HCT116 (cell line): ENCODE results near the gene VMAC.

Source experiments
- EZH2 ChIP-seq: fragments of 200-600 bp; sonication (generic); IDR thresholded peaks from 2 replicates; pipeline ENCODE4 v1.6.1; 2017; ENCODE audit warnings: antibody characterized with exemption, mixed run types
- EZH2phosphoT487 ChIP-seq: fragments of 200-600 bp; IDR thresholded peaks from 2 replicates; pipeline ENCODE4 v1.6.1; 2018; ENCODE audit warnings: antibody characterized with exemption, borderline replicate concordance
- POLR2A ChIP-seq: IDR thresholded peaks from 2 replicates; pipeline ENCODE4 v1.7.0; 2011; ENCODE audit warnings: borderline replicate concordance; ENCODE audit not compliant: insufficient read depth, insufficient read length; ENCODE audit errors: extremely low read depth
- POLR2AphosphoS5 ChIP-seq: IDR thresholded peaks from 2 replicates; pipeline ENCODE4 v1.6.1; 2011; ENCODE audit warnings: mild to moderate bottlenecking, low read depth, low read length, moderate library complexity
- ZNF274 ChIP-seq: fragments of 200-500 bp; sonication (Bioruptor generic); IDR thresholded peaks from 2 replicates; pipeline ENCODE4 v1.6.1; 2014; ENCODE audit warnings: mild to moderate bottlenecking, low read depth, low read length, inconsistent platforms
- TF ChIP-seq, protein P1 (sequence below), 3 experiments: fragments of 200-600 bp in 1 of 3; sonication (generic) in 1 of 3; IDR thresholded peaks in 2 of 3; conservative IDR thresholded peaks in 1 of 3; 2 replicates each; pipeline ENCODE4 v1.5.1; 2012 to 2017; ENCODE audit warnings: low read depth in 2 of 3, low read length in 2 of 3, antibody characterized with exemption in 1 of 3, borderline replicate concordance in 1 of 3, control low read depth in 1 of 3, mild to moderate bottlenecking in 1 of 3, mixed read lengths in 1 of 3, mixed run types in 1 of 3, moderate library complexity in 1 of 3; ENCODE audit not compliant: insufficient read depth in 1 of 3

DNA sequence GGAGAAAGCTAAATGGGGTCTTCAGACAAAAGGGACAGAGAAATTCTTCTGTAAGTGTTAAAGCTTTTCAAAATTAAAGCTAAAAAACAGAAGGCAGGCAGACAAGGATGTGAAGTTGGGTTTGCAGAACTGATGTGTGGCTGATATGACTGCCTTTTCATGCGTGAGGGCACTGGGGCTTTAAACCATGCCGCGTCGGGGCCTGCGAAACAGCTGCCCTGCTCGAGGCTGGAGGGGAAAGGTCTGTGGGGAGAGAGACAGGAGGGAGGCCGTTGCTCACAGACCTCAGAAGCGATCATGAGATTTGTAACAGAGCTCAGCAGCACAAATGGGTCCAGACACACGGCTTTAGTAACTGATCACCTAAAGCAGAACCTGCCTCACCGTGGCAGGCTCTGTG lies 32.9 kb downstream of the VMAC start:
- TF ChIP-seq EZH2: no peak
- no peak for TF ChIP-seq ZNF274
- TF ChIP-seq, protein P1, sequence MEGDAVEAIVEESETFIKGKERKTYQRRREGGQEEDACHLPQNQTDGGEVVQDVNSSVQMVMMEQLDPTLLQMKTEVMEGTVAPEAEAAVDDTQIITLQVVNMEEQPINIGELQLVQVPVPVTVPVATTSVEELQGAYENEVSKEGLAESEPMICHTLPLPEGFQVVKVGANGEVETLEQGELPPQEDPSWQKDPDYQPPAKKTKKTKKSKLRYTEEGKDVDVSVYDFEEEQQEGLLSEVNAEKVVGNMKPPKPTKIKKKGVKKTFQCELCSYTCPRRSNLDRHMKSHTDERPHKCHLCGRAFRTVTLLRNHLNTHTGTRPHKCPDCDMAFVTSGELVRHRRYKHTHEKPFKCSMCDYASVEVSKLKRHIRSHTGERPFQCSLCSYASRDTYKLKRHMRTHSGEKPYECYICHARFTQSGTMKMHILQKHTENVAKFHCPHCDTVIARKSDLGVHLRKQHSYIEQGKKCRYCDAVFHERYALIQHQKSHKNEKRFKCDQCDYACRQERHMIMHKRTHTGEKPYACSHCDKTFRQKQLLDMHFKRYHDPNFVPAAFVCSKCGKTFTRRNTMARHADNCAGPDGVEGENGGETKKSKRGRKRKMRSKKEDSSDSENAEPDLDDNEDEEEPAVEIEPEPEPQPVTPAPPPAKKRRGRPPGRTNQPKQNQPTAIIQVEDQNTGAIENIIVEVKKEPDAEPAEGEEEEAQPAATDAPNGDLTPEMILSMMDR (IDR thresholded peaks at IDR 0.05 in 2 of 3, conservative IDR thresholded peaks at IDR 0.05 in 1 of 3; ENCODE audit: borderline replicate concordance in 1 of 3, insufficient read depth in 1 of 3, low read depth in 2 of 3, low read length in 2 of 3): no peak
- no peak for TF ChIP-seq POLR2AphosphoS5
- TF ChIP-seq POLR2A: no peak
- no peak for TF ChIP-seq EZH2phosphoT487
